OCI-LY7 (cell line): ENCODE measurements around the gene RAD51D. TPM values are rescaled to one million over a fixed set of nuclear protein-coding genes. Genes with fewer than 3 reads are reported as not detected.
A peak's percentile ranks its signal among the peaks of the same experiment; 100 is the strongest.

Experiments used
- BruUV-seq: library from RNA; stranded (reverse); fragments of 400-500 nt; replicated peaks from 2 replicates; lab custom pipeline; 2021; lab: Mats Ljungman, UMichigan
- CTCF ChIA-PET: fragments of 300-600 bp; sonication (Branson Sonifier 250); formaldehyde crosslinking; loops from one replicate; lab custom pipeline; 2022; ENCODE audit warnings: antibody characterized with exemption; ENCODE audit not compliant: unreplicated experiment; lab: Charles Lee
- POLR2A ChIA-PET: fragments of 300-600 bp; sonication (Branson Sonifier 250); formaldehyde crosslinking; loops from one replicate; lab custom pipeline; 2022; ENCODE audit warnings: antibody characterized with exemption; lab: Charles Lee
- DNase-seq: peaks from one replicate; pipeline ENCODE4 v3.0.0-alpha.2; 2015; ENCODE audit warnings: low spot score
- H2AFZ ChIP-seq: fragments of 200-600 bp; sonication (generic), shearing (Covaris generic); 2 replicates; pipeline ENCODE4 v1.6.1; 2014; ENCODE audit warnings: mild to moderate bottlenecking, antibody characterized with exemption, low read length, moderate library complexity
- H3K27ac ChIP-seq: fragments of 200-600 bp; sonication (generic); 2 replicates; pipeline ENCODE4 v1.5.1; 2014; ENCODE audit warnings: mixed run types, low read depth, mild to moderate bottlenecking, moderate library complexity, low read length, inconsistent platforms; ENCODE audit not compliant: poor library complexity, severe bottlenecking
- H3K36me3 ChIP-seq: fragments of 200-600 bp; sonication (generic); 2 replicates; pipeline ENCODE4 v1.6.1; 2014; ENCODE audit warnings: mild to moderate bottlenecking, antibody characterized with exemption, low read length, moderate library complexity, mixed read lengths; ENCODE audit not compliant: insufficient read depth
- H3K4me1 ChIP-seq: fragments of 200-600 bp; sonication (generic); 2 replicates; pipeline ENCODE4 v1.5.1; 2014; ENCODE audit warnings: mild to moderate bottlenecking, low read length; ENCODE audit not compliant: insufficient read depth, poor library complexity, severe bottlenecking
- H3K4me2 ChIP-seq: fragments of 200-600 bp; sonication (generic); 2 replicates; pipeline ENCODE4 v1.6.1; 2014; ENCODE audit warnings: mild to moderate bottlenecking, low read length
- H3K4me3 ChIP-seq: fragments of 200-600 bp; sonication (generic); 2 replicates; pipeline ENCODE4 v1.5.1; 2014; ENCODE audit warnings: mild to moderate bottlenecking, low read depth, low read length; ENCODE audit not compliant: poor library complexity, severe bottlenecking
- H3K79me2 ChIP-seq: fragments of 200-600 bp; sonication (generic); 2 replicates; pipeline ENCODE4 v1.6.1; 2016; ENCODE audit warnings: low read depth, mild to moderate bottlenecking, low read length, moderate library complexity, mixed read lengths; ENCODE audit not compliant: insufficient read depth
- H3K9me2 ChIP-seq: fragments of 200-600 bp; sonication (generic); 2 replicates; pipeline ENCODE4 v1.6.1; 2016; ENCODE audit warnings: mild to moderate bottlenecking, low read length, mixed read lengths; ENCODE audit not compliant: insufficient read depth
- H3K9me3 ChIP-seq: fragments of 200-600 bp; sonication (generic); 2 replicates; pipeline ENCODE4 v1.6.1; 2014; ENCODE audit warnings: mild to moderate bottlenecking, mixed run types, low read length, mixed read lengths
- H4K20me1 ChIP-seq: fragments of 200-600 bp; sonication (generic); 2 replicates; pipeline ENCODE4 v1.6.1; 2014; ENCODE audit warnings: mild to moderate bottlenecking, antibody characterized with exemption, low read length, moderate library complexity, mixed read lengths; ENCODE audit not compliant: insufficient read depth
- CTCF ChIP-seq: fragments of 200-600 bp; sonication (generic); conservative IDR thresholded peaks from 2 replicates; pipeline ENCODE4 v1.5.1; 2014; ENCODE audit warnings: mild to moderate bottlenecking, antibody characterized with exemption, low read length, moderate library complexity, mixed read lengths
- EZH2phosphoT487 ChIP-seq: fragments of 200-600 bp; sonication (generic); IDR thresholded peaks from 2 replicates; pipeline ENCODE4 v1.6.1; 2018; ENCODE audit warnings: low read depth, borderline replicate concordance, mild to moderate bottlenecking, mixed run types, antibody characterized with exemption, low read length, moderate library complexity, mixed read lengths
- intact Hi-C: fragments of 100-400 bp; cut with micrococcal nuclease; formaldehyde crosslinking; loops from one replicate; pipeline ENCODE4 v1.10.0; 2022; ENCODE audit not compliant: unreplicated experiment
- total RNA-seq, 2 experiments: library from RNA; depleted of rRNA in 1 of 2; stranded (reverse); fragments of >200 nt in 1 of 2; shearing (Covaris generic) in 1 of 2; gene quantifications; 2 replicates each; pipeline ENCODE4 v1.2.3, GENCODE V29; 2014 to 2022

Gene RAD51D
- total RNA-seq, 2 experiments from 2014 or later: 22.4 to 40.6 TPM

GRCh38 chr17:35080536-35080935, 39.1 kb downstream of the RAD51D start:
- Histone ChIP-seq H3K9me3 (no peaks in the 10 kb centered on the region), H3K36me3 (no peaks in the 10 kb centered on the region), H3K9me2 (no peaks in the 10 kb centered on the region), H3K4me1 (peaks cover 34% of the 10 kb centered on the region), H2AFZ (peak overlapping the region; percentile 93), H3K27ac (peak overlapping the region; percentile 42), H3K79me2 (no peaks in the 10 kb centered on the region), H3K4me2 (peak overlapping the region; percentile 25), H3K4me3 (peak overlapping the region; percentile 6), H4K20me1 (no peaks in the 10 kb centered on the region)
- intact Hi-C loops: no loop called here
- DNase-seq: peak; percentile 50
- ChIA-PET POLR2A (interaction anchor here (0.8 kb wide), 1 partner anchor 46 kb away, joined by 7 read pairs; no protein-coding TSS in a partner anchor), CTCF (no interaction called here)
- no TSS peak for BruUV-seq
- TF ChIP-seq CTCF (no peak), EZH2phosphoT487 (no peak)

GRCh38 chr17:35079547-35080423, 39.9 kb downstream of the RAD51D start:
- intact Hi-C loops: no loop called here
- Histone ChIP-seq H4K20me1 (no peaks in the 10 kb centered on the region), H3K4me1 (peaks cover 34% of the 10 kb centered on the region), H3K9me2 (no peaks in the 10 kb centered on the region), H3K36me3 (no peaks in the 10 kb centered on the region), H2AFZ (peak overlapping the region; percentile 93), H3K4me3 (no peak overlapping the region), H3K27ac (no peak overlapping the region), H3K9me3 (no peaks in the 10 kb centered on the region), H3K4me2 (peak overlapping the region; percentile 25), H3K79me2 (no peaks in the 10 kb centered on the region)
- TF ChIP-seq CTCF (no peak), EZH2phosphoT487 (no peak)
- ChIA-PET CTCF (no interaction called here), POLR2A (no interaction called here)
- no TSS peak for BruUV-seq
- no peak for DNase-seq

- Histone ChIP-seq H2AFZ (no peak overlapping the region), H4K20me1 (no peaks in the 10 kb centered on the region), H3K4me3 (no peak overlapping the region), H3K36me3 (no peaks in the 10 kb centered on the region), H3K79me2 (no peaks in the 10 kb centered on the region), H3K9me2 (no peaks in the 10 kb centered on the region), H3K9me3 (no peaks in the 10 kb centered on the region), H3K4me2 (no peak overlapping the region), H3K4me1 (peaks cover 20% of the 10 kb centered on the region), H3K27ac (no peak overlapping the region)
- no TSS peak for BruUV-seq
- CTCF ChIA-PET: no interaction called here
- intact Hi-C loops: no loop called here
- TF ChIP-seq CTCF (no peak), EZH2phosphoT487 (no peak)
- POLR2A ChIA-PET: no interaction called here
- no peak for DNase-seq
Observed at GRCh38 chr17:35076874-35077273, 42.8 kb downstream of the RAD51D start.
